ENCODE measurements around the gene ROM1.
"Not testable (repeated sequence)": the region's sequence is repeated elsewhere in the genome, so short reads cannot be mapped to it uniquely, and the experiment has no call there.

DNA sequence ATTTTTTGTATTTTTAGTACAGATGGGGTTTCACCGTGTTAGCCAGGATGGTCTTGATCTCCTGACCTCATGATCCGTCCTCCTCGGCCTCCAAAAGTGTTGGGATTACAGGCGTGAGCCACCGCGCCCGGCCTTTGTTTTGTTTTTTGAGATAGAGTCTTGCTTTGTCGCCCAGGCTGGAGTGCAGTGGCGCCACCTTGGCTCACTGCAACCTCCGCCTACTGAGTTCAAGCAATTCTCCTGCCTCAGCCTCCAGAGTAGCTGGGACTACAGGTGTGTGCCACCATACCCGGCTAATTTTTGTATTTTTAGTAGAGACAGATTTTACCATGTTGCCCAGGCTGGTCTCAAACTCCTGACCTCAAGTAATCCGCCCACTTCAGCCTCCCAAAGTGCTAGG is 37.2 kb downstream of the ROM1 start:
- TF ChIP-seq EZH2 (IDR thresholded peaks at IDR 0.05; ENCODE audit: low read length) = not testable (repeated sequence)
- TF ChIP-seq, protein P1, sequence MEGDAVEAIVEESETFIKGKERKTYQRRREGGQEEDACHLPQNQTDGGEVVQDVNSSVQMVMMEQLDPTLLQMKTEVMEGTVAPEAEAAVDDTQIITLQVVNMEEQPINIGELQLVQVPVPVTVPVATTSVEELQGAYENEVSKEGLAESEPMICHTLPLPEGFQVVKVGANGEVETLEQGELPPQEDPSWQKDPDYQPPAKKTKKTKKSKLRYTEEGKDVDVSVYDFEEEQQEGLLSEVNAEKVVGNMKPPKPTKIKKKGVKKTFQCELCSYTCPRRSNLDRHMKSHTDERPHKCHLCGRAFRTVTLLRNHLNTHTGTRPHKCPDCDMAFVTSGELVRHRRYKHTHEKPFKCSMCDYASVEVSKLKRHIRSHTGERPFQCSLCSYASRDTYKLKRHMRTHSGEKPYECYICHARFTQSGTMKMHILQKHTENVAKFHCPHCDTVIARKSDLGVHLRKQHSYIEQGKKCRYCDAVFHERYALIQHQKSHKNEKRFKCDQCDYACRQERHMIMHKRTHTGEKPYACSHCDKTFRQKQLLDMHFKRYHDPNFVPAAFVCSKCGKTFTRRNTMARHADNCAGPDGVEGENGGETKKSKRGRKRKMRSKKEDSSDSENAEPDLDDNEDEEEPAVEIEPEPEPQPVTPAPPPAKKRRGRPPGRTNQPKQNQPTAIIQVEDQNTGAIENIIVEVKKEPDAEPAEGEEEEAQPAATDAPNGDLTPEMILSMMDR (optimal IDR thresholded peaks at IDR 0.05 in 1 of 3, IDR thresholded peaks at IDR 0.05 in 1 of 3, conservative IDR thresholded peaks at IDR 0.05 in 1 of 3; ENCODE audit: extremely low read depth in 1 of 3, insufficient read depth in 2 of 3, low read length in 3 of 3) = not testable (repeated sequence)

All from keratinocyte (primary cell).